Right ventricle myocardium inferior (tissue), 1 donor: ENCODE data around the gene CNOT6L. TPM values are rescaled to one million over a fixed set of nuclear protein-coding genes. Genes with fewer than 3 reads are reported as not detected.
"Not testable (repeated sequence)": the region's sequence is repeated elsewhere in the genome, so short reads cannot be mapped to it uniquely, and the experiment has no call there.

Experiments used
- ATAC-seq: fragments of 200-7000 bp; cut with Tn5 transposase; one replicate; pipeline ENCODE4 v1.9.1; 2020; ENCODE audit warnings: mild to moderate bottlenecking, moderate library complexity
- DNase-seq: peaks from one replicate; pipeline ENCODE4 v3.0.0; 2021; ENCODE audit errors: missing footprints
- intact Hi-C: fragments of 100-400 bp; cut with DNase I; formaldehyde crosslinking; loops from one replicate; pipeline ENCODE4 v1.11.0; 2022
- total RNA-seq: library from RNA; stranded (reverse); fragmentation: NEBNext Ultra II Directional; extraction: Animal tissue kit (Norgen Biotek cat#: 25700); gene quantifications from one replicate; pipeline ENCODE4 v1.2.1, GENCODE V29; 2021
- donor health status: DM: no; HTN: yes; CAD: no; lungs with severe emphysema.

Gene CNOT6L
- total RNA-seq, 1 donor from 2014 or later: 26.3 TPM

GRCh38 chr4:77734928-77735327 lies 84.2 kb downstream of the CNOT6L start:
- intact Hi-C loops: loop anchor here (5.0 kb wide), 1 partner anchor 82 kb away; the partner anchor contains the start of gene CNOT6L
- DNase-seq (no peak), ATAC-seq (no peak)

- intact Hi-C loops: loop anchor here (5.0 kb wide), 1 partner anchor 86 kb away; the partner anchor contains the start of gene CNOT6L
- no peak for ATAC-seq
- DNase-seq: no peak
Measured at GRCh38 chr4:77731656-77732055, 87.5 kb downstream of the CNOT6L start.

- DNase-seq (no peak), ATAC-seq (no peak)
- intact Hi-C loops: no loop called here
Measured at GRCh38 chr4:77728420-77728819, 90.7 kb downstream of the CNOT6L start.

- ATAC-seq (no peak), DNase-seq (no peak)
- intact Hi-C loops: no loop called here
Measured at GRCh38 chr4:77721073-77721472, 98.1 kb downstream of the CNOT6L start.

- intact Hi-C loops, DNase-seq, ATAC-seq: not testable (repeated sequence)
Measured at GRCh38 chr4:77718500-77718899, 100.7 kb downstream of the CNOT6L start.

- ATAC-seq: no peak
- intact Hi-C loops: no loop called here
- no peak for DNase-seq
Measured at GRCh38 chr4:77715414-77716290, 103.5 kb downstream of the CNOT6L start.

GRCh38 chr4:77714514-77714913 lies 104.7 kb downstream of the CNOT6L start:
- DNase-seq (no peak), ATAC-seq (no peak)
- intact Hi-C loops: no loop called here

- intact Hi-C loops: no loop called here
- ATAC-seq: no peak
- no peak for DNase-seq
Measured at GRCh38 chr4:77713884-77714283, 105.3 kb downstream of the CNOT6L start.

- ATAC-seq (no peak), DNase-seq (no peak)
- intact Hi-C loops: no loop called here
Measured at GRCh38 chr4:77712675-77713074, 106.5 kb downstream of the CNOT6L start.

- no peak for DNase-seq
- intact Hi-C loops: no loop called here
- no peak for ATAC-seq
Measured at GRCh38 chr4:77711469-77711868, 107.7 kb downstream of the CNOT6L start.

GRCh38 chr4:77710684-77711083 lies 108.5 kb downstream of the CNOT6L start:
- ATAC-seq: no peak
- intact Hi-C loops: no loop called here
- DNase-seq: no peak

- intact Hi-C loops: no loop called here
- DNase-seq (no peak), ATAC-seq (no peak)
Measured at GRCh38 chr4:77710059-77710458, 109.1 kb downstream of the CNOT6L start.

- intact Hi-C loops: no loop called here
- ATAC-seq (no peak), DNase-seq (no peak)
Measured at GRCh38 chr4:77706717-77707116, 112.5 kb downstream of the CNOT6L start.

GRCh38 chr4:77703666-77704065 lies 115.5 kb downstream of the CNOT6L start:
- intact Hi-C loops: no loop called here
- ATAC-seq: no peak

GRCh38 chr4:77701121-77701520 lies 118.0 kb downstream of the CNOT6L start:
- ATAC-seq: no peak
- intact Hi-C loops: no loop called here
- no peak for DNase-seq

More at GRCh38 chr4:77703666-77704065, 115.5 kb downstream of the CNOT6L start:
- no peak for DNase-seq

GRCh38 chr4:77699731-77700210 lies 119.4 kb downstream of the CNOT6L start:
- ATAC-seq: no peak
- intact Hi-C loops: no loop called here
- DNase-seq: no peak

- ATAC-seq: peak; percentile 83
- intact Hi-C loops: no loop called here
Measured at GRCh38 chr4:77697860-77698590, 121.1 kb downstream of the CNOT6L start.

GRCh38 chr4:77695774-77696173 lies 123.4 kb downstream of the CNOT6L start:
- DNase-seq (no peak), ATAC-seq (no peak)
- intact Hi-C loops: no loop called here

More at GRCh38 chr4:77697860-77698590, 121.1 kb downstream of the CNOT6L start:
- DNase-seq: no peak

GRCh38 chr4:77692847-77693432 lies 126.2 kb downstream of the CNOT6L start:
- ATAC-seq (no peak), DNase-seq (no peak)
- intact Hi-C loops: no loop called here
